MM.1S (cell line): ENCODE measurements around the gene SREBF2.

Experiments used
- CTCF ChIP-seq: fragments of 300-600 bp; sonication (generic); IDR thresholded peaks from 2 replicates; pipeline ENCODE4 v1.5.1; 2016; ENCODE audit warnings: antibody characterized with exemption, low read length, mixed read lengths
- EZH2 ChIP-seq: fragments of 300-600 bp; sonication (generic); optimal IDR thresholded peaks from 2 replicates; pipeline ENCODE3; 2017; ENCODE audit warnings: low read depth, mild to moderate bottlenecking, antibody characterized with exemption, low read length, mixed read lengths

GRCh38 chr22:41808400-41808799 is 24.5 kb upstream of the SREBF2 start:
- TF ChIP-seq EZH2: no peak
- TF ChIP-seq CTCF: no peak
